Fibroblast of pulmonary artery (primary cell): ENCODE results near the gene KLHL3.
"Not testable (repeated sequence)": the region's sequence is repeated elsewhere in the genome, so short reads cannot be mapped to it uniquely, and the experiment has no call there.

Source experiments
- DNase-seq: peaks from one replicate; pipeline ENCODE4 v3.0.0-alpha.2; 2010; ENCODE audit warnings: low read depth
- H3K4me3 ChIP-seq: replicated peaks from 2 replicates; pipeline ENCODE4 v1.5.1; 2011; ENCODE audit warnings: low read depth, mild to moderate bottlenecking, control low read depth, low read length, moderate library complexity
- CTCF ChIP-seq: IDR thresholded peaks from 2 replicates; pipeline ENCODE4 v1.5.1; 2011; ENCODE audit warnings: mild to moderate bottlenecking, control low read depth, low read length, inconsistent platforms; ENCODE audit errors: missing control alignments

Gene KLHL3

GRCh38 chr5:137735555-137736284 is at the start of gene KLHL3:
TSS of gene KLHL3 (minus strand) at chr5:137736089. CDS start at chr5:137735646, 443 bp downstream.
- peak; percentile 12 for TF ChIP-seq CTCF
- H3K4me3 ChIP-seq, result peak within 1 kb of the TSS; percentile 64
- DNase-seq, result peak; percentile 63

- no peak overlapping the region for H3K4me3 ChIP-seq
- DNase-seq, result no peak
- no peak for TF ChIP-seq CTCF
Observed at GRCh38 chr5:137782984-137783536, 47.2 kb upstream of the KLHL3 start.

- no peak for TF ChIP-seq CTCF
- DNase-seq, result no peak
- no peak overlapping the region for H3K4me3 ChIP-seq
Observed at GRCh38 chr5:137782055-137782454, 46.2 kb upstream of the KLHL3 start.

GRCh38 chr5:137778772-137779564 is 43.1 kb upstream of the KLHL3 start:
- peak; percentile 76 for TF ChIP-seq CTCF
- peak; percentile 68 for DNase-seq
- no peak overlapping the region for H3K4me3 ChIP-seq

- not testable (repeated sequence) for H3K4me3 ChIP-seq, DNase-seq
Observed at GRCh38 chr5:137767937-137768336, 32.0 kb upstream of the KLHL3 start.

- H3K4me3 ChIP-seq, result no peak overlapping the region
- no peak for TF ChIP-seq CTCF
- no peak for DNase-seq
Observed at GRCh38 chr5:137761566-137761965, 25.7 kb upstream of the KLHL3 start.
